ENCODE results near the gene POP7. TPM values are rescaled to one million over a fixed set of nuclear protein-coding genes. Genes with fewer than 3 reads are reported as not detected.
A peak's percentile ranks its signal among the peaks of the same experiment; 100 is the strongest.

The POP7 gene
- total RNA-seq, 6 experiments from 2014 or later, result 13.0 to 52.2 (median 29.2) TPM

- intact Hi-C loops (cut with DNase I), result loop anchor here (10.0 kb wide), 3 partner anchors 52 to 212 kb away; partner anchors contain the start of gene TSC22D4 (in 2 of the 2)
- H3K27me3 ChIP-seq, result no peaks in the 10 kb centered on the region
- H3K9me3 ChIP-seq, result no peaks in the 10 kb centered on the region
- WGBS (ENCODE audit: insufficient coverage, low coverage, low lambda C conversion rate, missing lambda C conversion rate), result no CpG with 5 or more reads among the region's 17 CpGs
- peaks cover 0 to 5% (median 1%) of the 10 kb centered on the region in 4 donors for H3K4me1 ChIP-seq
- peaks cover 0 to 68% (median 28%) of the 10 kb centered on the region in 4 donors for H3K36me3 ChIP-seq
- no peak for ATAC-seq
- H3K27ac ChIP-seq, result no peak overlapping the region
- no peak overlapping the region for H3K4me3 ChIP-seq
- DNase-seq, result peak in 1 of 3 donors; percentile 48
- no peak for TF ChIP-seq POLR2A (IDR thresholded peaks at IDR 0.05)
- no peak for TF ChIP-seq CTCF (IDR thresholded peaks at IDR 0.05)
Measured at GRCh38 chr7:100686822-100687211, 19.1 kb upstream of the POP7 start.

- intact Hi-C loops (cut with DNase I), result loop anchor here (10.0 kb wide), 3 partner anchors 52 to 212 kb away; partner anchors contain the start of gene TSC22D4 (in 2 of the 2)
- Histone ChIP-seq H3K36me3 (peaks cover 0 to 64% (median 26%) of the 10 kb centered on the region in 4 donors), H3K9me3 (no peaks in the 10 kb centered on the region), H3K4me1 (peaks cover 2 to 10% (median 4%) of the 10 kb centered on the region in 4 donors), H3K4me3 (no peak overlapping the region), H3K27ac (no peak overlapping the region), H3K27me3 (no peaks in the 10 kb centered on the region)
- ATAC-seq, result no peak
- TF ChIP-seq CTCF (IDR thresholded peaks at IDR 0.05) (no peak), POLR2A (IDR thresholded peaks at IDR 0.05) (no peak)
- no peak for DNase-seq
- 86% methylated on average over 10 of the region's 22 CpGs for WGBS (ENCODE audit: insufficient coverage, low coverage, low lambda C conversion rate, missing lambda C conversion rate)
Measured at GRCh38 chr7:100687261-100687660, 18.7 kb upstream of the POP7 start.

- intact Hi-C loops (cut with DNase I), result loop anchor here (10.0 kb wide), 3 partner anchors 53 to 213 kb away; partner anchors contain the start of gene TSC22D4 (in 2 of the 2)
- Histone ChIP-seq H3K9me3 (no peaks in the 10 kb centered on the region), H3K4me1 (peaks cover 2 to 15% (median 8%) of the 10 kb centered on the region in 4 donors), H3K4me3 (no peak overlapping the region), H3K27ac (no peak overlapping the region), H3K27me3 (no peaks in the 10 kb centered on the region), H3K36me3 (peaks cover 0 to 61% (median 26%) of the 10 kb centered on the region in 4 donors)
- WGBS (ENCODE audit: insufficient coverage, low coverage, low lambda C conversion rate, missing lambda C conversion rate), result 60% methylated on average over 10 of the region's 25 CpGs
- TF ChIP-seq CTCF (IDR thresholded peaks at IDR 0.05) (no peak), POLR2A (IDR thresholded peaks at IDR 0.05) (no peak)
- ATAC-seq (no peak), DNase-seq (no peak)
Measured at GRCh38 chr7:100687751-100688300, 18.1 kb upstream of the POP7 start.

GRCh38 chr7:100688326-100688860 is 17.5 kb upstream of the POP7 start:
- Histone ChIP-seq H3K27me3 (no peaks in the 10 kb centered on the region), H3K36me3 (peaks cover 0 to 55% (median 26%) of the 10 kb centered on the region in 4 donors), H3K4me1 (peaks cover 2 to 19% (median 10%) of the 10 kb centered on the region in 4 donors), H3K27ac (no peak overlapping the region), H3K9me3 (no peaks in the 10 kb centered on the region), H3K4me3 (no peak overlapping the region)
- intact Hi-C loops (cut with DNase I), result loop anchor here (10.0 kb wide), 3 partner anchors 54 to 214 kb away; partner anchors contain the start of gene TSC22D4 (in 2 of the 2)
- peak in 1 of 3 donors; percentile 15 for DNase-seq
- no peak for ATAC-seq
- WGBS (ENCODE audit: insufficient coverage, low coverage, low lambda C conversion rate, missing lambda C conversion rate), result 88% methylated on average over 14 of the region's 16 CpGs
- no peak for TF ChIP-seq CTCF (IDR thresholded peaks at IDR 0.05)
- no peak for TF ChIP-seq POLR2A (IDR thresholded peaks at IDR 0.05)

Data from right lobe of liver (tissue), 6 donors.